ENCODE measurements around the gene CCHCR1.
"Not testable (repeated sequence)": the region's sequence is repeated elsewhere in the genome, so short reads cannot be mapped to it uniquely, and the experiment has no call there.

CCHCR1 gene

GRCh38 chr6:31164475-31165063, 7.0 kb upstream of the CCHCR1 start:
- DNase-seq = not testable (repeated sequence)

GRCh38 chr6:31163922-31164321, 6.3 kb upstream of the CCHCR1 start:
- DNase-seq = no peak

- DNase-seq = peak in 4 of 58 donors; percentile 1 to 19 (median 12)
Observed at GRCh38 chr6:31162463-31163165, 5.0 kb upstream of the CCHCR1 start.

- no peak for DNase-seq
Observed at GRCh38 chr6:31161216-31162126, 3.9 kb upstream of the CCHCR1 start.

- no peak for DNase-seq
Observed at GRCh38 chr6:31158863-31159855, 1.6 kb upstream of the CCHCR1 start.

- DNase-seq = peak; percentile 88 to 98 (median 96)
Observed at GRCh38 chr6:31158140-31158862, 699 bp upstream of the CCHCR1 start, which contains the start of gene TCF19. Gene TCF19 (plus strand): TSS chr6:31158589. CDS start chr6:31159470, 881 bp downstream.

GRCh38 chr6:31156641-31157040, 961 bp downstream of the CCHCR1 start:
- DNase-seq = no peak

- no peak for DNase-seq
Observed at GRCh38 chr6:31154436-31154835, 3.2 kb downstream of the CCHCR1 start.

GRCh38 chr6:31152781-31153180, 4.8 kb downstream of the CCHCR1 start:
- DNase-seq = no peak

- DNase-seq = no peak
Observed at GRCh38 chr6:31149827-31150447, 7.7 kb downstream of the CCHCR1 start.

GRCh38 chr6:31145386-31145785, 12.2 kb downstream of the CCHCR1 start:
- no peak for DNase-seq

GRCh38 chr6:31144970-31145340, 12.6 kb downstream of the CCHCR1 start:
- DNase-seq = no peak

- no peak for DNase-seq
Observed at GRCh38 chr6:31144296-31144969, 13.2 kb downstream of the CCHCR1 start.

GRCh38 chr6:31143148-31143547, 14.5 kb downstream of the CCHCR1 start:
- no peak for DNase-seq

GRCh38 chr6:31142361-31142761, 15.2 kb downstream of the CCHCR1 start:
- no peak for DNase-seq

- DNase-seq = no peak
Observed at GRCh38 chr6:31140643-31141042, 17.0 kb downstream of the CCHCR1 start.

- no peak for DNase-seq
Observed at GRCh38 chr6:31139599-31139998, 18.0 kb downstream of the CCHCR1 start.

- no peak for DNase-seq
Observed at GRCh38 chr6:31138982-31139381, 18.6 kb downstream of the CCHCR1 start, which contains the start of gene PSORS1C2. Gene PSORS1C2 (minus strand): TSS chr6:31139066. CDS start chr6:31139026, 40 bp downstream.

GRCh38 chr6:31135710-31136109, 21.9 kb downstream of the CCHCR1 start:
- DNase-seq = no peak

All from anterior cingulate cortex (tissue), 58 donors.